Cardiac septum (tissue), 1 donor: ENCODE data around the gene ZNF678. TPM values are rescaled to one million over a fixed set of nuclear protein-coding genes. Genes with fewer than 3 reads are reported as not detected.
"Not testable (repeated sequence)": the region's sequence is repeated elsewhere in the genome, so short reads cannot be mapped to it uniquely, and the experiment has no call there.

Experiments used
- DNase-seq: peaks from one replicate; pipeline ENCODE4 v3.0.0-alpha.2; 2020; ENCODE audit warnings: low spot score
- intact Hi-C: fragments of 100-400 bp; cut with DNase I; formaldehyde crosslinking; loops from one replicate; pipeline ENCODE4 v1.14.0; 2022
- total RNA-seq: library from RNA; stranded (reverse); fragmentation: NEBNext Ultra II Directional; extraction: Animal tissue kit (Norgen Biotek cat#: 25700); gene quantifications from one replicate; pipeline ENCODE4 v1.2.1, GENCODE V29; 2021
- donor health status: DM: no; HTN: no; CAD: no.

Gene ZNF678
- total RNA-seq, 1 donor from 2014 or later = 4.5 TPM

DNA sequence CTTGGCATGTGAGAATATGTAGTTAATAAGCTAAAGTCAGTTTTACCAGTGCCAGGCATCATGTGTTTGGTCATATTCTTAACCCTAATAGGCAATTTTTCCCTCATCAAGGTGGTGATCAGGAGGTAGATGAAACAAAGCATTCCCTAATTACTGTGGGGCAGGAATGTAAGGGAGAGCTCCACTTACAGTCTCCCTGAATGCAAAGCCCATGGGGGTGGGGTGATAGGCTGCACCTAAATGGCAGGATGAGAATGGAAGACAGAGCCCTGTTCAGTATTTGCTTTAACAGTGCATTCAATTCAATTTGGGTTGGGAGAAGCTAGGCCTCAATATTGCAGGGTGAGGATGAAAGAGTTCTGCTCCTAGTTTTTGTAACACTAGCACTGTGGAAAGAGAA lies 23.4 kb downstream of the ZNF678 start:
- intact Hi-C loops = no loop called here
- no peak for DNase-seq

DNA sequence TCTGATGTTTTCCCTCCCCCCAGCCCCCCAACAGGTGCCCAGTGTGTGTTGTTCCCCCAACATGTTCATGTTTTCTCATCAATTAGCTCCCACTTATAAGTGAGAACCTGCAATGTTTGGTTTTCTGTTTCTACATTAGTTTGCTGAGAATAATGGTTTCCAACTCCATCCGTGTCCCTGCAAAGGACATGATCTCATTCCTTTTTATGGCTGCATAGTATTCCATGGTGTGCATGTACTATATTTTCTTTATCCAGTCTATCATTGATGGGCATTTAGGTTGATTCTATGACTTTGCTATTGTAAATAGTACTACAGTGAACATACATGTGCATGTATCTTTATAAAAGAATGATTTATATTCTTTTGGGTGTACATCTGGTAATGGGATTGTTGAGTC lies 24.6 kb downstream of the ZNF678 start:
- intact Hi-C loops = no loop called here
- DNase-seq = no peak

DNA sequence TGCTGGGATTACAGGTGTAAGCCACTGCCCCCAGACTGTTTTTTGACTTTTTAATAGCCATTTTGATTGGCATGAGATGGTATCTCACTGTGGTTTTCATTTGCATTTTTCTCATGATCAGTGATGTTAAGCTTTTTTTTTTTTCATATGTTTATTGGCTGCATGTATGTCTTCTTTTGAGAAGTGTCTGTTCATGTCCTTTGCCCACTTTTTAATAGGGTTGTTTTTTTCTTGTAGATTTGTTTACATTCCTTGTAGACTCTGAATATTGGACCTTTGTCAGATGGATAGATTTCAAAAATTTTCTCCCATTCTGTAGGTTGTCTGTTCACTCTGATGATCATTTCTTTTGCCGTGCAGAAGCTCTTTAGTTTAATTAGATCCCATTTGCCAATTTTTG lies 25.4 kb downstream of the ZNF678 start:
- intact Hi-C loops, DNase-seq: not testable (repeated sequence)

DNA sequence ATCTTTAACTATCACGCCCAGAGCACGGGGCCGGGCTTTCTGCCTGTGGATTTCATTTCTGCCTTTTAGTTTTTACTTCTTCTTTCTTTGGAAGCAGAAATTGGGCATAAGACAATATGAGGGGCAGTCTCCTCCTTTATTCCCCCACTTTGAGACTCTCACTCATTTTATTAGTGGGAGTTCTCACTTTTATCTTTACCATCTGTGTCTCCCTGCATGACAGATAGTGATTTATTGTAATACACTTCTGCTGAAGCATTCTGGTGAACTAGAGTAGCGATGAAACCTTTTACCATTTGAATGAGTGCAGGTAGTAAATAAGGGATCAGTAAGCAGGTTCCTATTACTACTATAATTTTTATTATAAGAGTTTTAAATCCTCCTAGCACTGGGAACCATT lies 26.4 kb downstream of the ZNF678 start:
- DNase-seq, intact Hi-C loops: not testable (repeated sequence)

DNA sequence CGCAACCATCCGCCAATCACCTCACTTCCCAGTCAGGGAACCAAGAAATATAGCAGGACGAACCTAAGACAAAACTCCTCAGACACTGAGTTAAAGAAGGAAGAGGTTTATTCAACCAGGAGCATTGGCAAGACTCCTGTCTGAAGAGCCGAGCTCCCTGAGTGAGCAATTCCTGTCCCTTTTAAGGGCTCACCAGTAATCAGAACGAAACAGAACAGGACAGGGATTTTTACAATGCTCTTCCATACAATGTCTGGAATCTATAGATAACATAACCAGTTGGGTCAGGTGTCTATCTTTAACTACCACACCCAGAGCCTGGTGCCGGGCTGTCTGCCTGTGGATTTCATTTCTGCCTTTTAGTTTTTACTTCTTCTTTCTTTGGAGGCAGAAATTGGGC lies 32.9 kb downstream of the ZNF678 start:
- intact Hi-C loops, DNase-seq: not testable (repeated sequence)

DNA sequence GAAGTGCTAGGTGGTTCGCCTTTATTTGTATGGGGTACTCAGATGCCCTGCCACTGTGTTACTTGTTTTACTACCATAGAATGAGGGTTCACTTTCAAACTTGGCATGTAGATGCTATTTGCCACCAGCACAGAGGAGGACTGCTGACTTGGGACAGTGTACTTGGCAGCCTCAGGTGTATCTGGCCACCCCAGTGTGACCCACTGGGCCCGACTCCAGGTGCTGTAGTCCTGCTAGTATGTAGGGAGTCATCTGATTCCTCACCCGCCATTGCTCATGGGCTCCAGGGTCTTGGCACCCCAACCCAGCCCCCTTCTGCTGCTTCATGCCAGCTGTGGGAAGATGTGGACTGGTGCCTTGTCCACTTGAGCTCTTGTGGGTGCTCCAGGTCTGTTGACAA lies 40.0 kb downstream of the ZNF678 start:
- intact Hi-C loops = no loop called here
- no peak for DNase-seq

DNA sequence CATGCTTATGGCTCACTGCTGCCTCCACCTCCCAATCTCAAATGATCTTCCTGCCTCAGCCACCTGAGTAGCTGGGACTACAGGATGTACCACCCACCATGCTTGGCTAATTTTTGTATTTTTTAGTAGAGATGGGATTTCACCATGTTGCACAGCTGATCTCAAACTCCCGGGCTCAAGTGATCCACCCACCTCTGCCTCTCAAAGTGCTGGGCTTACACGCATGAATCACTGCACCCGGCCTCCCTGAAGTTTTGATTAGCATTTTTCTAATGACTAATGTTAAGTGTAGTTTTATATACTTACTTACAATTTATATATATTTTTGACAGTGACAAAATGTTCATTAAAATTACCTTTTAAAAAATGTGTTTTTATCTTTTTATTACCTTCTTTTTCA lies 41.1 kb downstream of the ZNF678 start:
- intact Hi-C loops = no loop called here
- DNase-seq = no peak

DNA sequence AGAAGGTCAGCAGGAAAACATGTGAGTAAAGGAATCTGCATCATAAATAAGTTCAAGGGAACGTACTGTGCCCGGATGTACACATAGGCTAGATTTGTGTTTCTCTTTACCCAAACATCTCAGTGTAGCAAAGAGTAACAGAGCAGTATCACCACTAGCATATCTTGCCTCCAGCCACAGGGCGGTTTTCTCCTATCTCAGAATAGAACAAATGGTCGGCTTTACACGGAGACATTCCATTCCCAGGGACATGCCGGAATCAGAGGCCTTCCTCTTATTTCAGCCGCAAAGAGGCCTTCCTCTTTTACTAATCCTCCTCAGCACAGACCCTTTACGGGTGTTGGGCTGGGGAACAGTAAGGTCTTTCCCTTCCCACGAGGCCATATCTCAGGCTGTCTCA lies 42.9 kb downstream of the ZNF678 start:
- intact Hi-C loops, DNase-seq: not testable (repeated sequence)

DNA sequence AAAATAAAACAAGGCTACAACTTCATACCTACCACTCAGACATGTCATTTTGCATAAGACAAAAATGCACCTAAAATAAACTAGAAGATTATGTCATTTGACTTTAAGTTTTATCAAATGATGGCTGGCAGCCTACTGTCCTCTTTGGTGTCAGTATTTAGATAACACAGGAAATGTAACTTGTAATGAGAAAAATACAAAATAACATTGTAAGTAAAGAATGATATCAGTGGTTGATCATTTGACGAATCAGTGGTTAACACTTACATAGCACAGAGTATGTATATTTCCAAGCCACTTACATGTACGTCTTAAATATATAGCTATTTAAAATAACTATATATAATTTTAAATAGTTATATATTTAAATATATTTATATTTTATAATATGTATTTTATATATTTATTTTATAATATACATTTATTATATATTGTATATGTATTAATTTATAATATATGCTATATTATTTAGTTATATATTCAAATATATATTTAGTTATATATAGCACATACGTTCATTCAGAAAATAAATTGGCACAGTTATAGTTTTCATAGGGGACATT lies 44.1 kb downstream of the ZNF678 start:
- no peak for DNase-seq
- intact Hi-C loops = no loop called here

DNA sequence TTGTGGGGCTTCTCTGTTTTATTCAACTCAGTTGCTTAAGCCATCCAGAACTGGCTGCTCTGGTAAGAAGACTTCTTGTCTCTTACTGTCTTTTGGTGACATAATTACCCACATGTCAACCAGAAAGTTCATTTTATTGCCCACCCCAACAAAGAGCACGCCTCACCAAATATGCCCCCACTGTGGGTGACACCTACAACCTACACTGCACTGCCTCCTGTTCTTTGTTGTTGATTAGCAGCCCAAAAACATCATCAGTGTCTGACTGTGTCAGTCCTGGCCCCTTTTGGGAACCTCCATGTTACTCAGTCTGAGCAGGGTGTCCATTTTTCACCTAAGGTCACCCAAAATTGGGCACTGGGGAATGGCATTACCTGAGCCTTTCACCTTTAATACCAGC lies 49.3 kb downstream of the ZNF678 start:
- no peak for DNase-seq
- intact Hi-C loops = no loop called here

DNA sequence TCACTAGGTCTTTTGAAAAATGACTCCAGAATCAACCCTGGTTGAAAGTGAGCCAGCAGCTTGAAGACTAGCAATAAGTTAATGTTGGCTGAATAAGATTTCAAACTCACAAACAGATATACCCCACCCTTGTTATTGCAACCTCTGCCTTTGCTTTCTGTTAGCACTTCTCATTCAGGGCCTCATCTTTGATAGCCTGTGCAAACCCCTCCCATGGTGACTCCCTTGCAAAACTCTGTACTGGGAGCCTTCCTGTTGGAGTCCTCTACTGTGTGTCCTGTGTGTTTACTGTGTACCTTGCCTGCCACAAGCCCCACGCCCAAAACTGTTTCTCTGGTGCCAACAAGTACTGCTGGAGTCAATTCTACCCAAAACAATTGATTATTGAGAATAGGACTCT lies 50.2 kb downstream of the ZNF678 start:
- DNase-seq = no peak
- intact Hi-C loops = no loop called here

DNA sequence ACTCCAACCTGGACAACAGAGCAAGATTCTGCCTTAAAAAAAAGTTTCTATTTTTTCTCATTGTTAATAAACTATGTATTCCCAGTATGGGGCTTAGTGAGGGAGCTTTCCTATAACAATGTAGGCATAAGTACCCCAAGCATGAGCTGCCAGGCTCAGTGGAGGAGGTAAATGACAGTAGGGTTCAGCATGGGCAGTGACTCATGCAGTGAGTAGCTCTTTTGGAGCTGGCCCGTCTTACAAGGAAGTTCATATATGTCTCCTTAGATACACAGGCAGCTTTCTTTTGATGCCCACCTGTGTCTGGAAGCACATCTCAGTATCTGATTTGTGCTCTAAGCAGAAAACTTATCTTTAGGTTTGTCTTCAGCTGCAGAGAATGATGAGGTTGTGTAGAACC lies 57.9 kb downstream of the ZNF678 start:
- no peak for DNase-seq
- intact Hi-C loops = no loop called here

DNA sequence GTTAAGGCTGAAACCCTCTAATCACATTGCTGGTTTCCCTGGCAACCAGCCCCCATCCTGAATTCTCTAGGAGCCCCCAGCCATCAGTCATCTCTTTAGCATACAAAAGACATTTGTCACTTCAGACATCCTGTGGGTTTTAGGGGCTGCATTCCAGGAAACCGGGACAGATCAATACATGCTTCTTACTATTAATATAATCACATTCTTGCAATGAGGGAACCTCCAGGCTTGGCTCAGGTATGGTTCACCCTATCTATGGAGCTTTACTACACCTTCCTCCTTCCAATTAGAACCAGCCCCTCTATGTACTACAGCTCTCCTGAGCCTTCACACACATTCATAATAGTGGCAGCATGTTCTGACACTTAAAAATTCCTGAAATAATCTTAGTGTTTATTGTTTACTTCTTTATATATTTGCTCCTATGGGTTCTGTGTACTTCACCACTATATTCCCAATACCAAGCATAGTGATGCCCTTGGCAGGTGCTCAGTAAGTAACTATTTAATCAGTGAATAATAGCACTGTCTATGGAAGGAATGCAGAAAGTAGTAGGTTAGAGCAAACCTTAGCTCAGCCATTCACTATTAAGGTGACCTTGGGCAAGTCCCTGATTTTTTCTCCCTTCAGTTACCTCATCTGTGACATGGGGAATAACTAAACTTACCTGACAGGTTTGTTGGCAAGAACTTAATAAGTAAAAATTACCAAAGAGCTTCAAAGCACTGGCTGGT lies 59.6 kb downstream of the ZNF678 start:
- no peak for DNase-seq
- intact Hi-C loops = no loop called here

DNA sequence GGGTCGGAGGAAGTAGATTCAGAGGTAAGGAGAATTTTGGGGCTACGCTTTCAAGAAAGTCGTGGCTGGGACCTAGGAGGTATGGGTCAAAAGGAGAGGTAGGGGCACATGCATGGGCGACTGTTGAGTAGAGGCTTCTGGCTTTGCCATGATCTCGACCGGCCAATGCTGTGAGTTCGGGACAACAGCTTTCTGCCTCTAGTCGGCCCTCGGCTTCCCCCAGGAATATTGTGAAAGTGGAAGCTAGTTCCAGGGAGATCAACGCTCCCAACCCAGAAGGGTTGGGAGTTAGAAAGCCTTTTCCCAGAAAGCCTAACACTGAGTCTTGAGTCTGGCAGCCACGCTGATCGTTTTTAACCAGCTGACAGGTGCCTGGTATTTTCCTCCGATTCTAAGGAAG lies 69.0 kb downstream of the ZNF678 start:
- DNase-seq = no peak
- intact Hi-C loops = no loop called here

DNA sequence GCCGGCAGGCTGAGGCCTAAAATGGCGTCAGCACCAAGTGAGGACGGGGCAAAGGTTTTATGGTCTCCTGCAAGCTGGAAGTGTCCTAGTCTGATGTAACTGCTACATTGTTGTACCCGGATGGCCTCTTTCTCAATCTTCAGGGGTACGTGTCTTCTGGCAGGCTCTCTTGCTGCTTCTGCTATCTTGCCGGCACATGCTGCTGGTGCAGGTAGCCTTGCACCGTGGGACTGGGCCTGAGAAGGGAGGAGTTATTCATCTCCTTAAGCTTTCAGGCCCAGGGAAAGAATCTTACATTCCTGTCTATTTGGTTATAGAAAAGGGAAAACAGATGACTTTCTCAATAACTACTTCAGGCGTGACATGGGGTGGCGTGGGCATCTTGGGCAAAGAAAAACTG lies 72.2 kb downstream of the ZNF678 start:
- intact Hi-C loops = no loop called here
- DNase-seq = no peak

DNA sequence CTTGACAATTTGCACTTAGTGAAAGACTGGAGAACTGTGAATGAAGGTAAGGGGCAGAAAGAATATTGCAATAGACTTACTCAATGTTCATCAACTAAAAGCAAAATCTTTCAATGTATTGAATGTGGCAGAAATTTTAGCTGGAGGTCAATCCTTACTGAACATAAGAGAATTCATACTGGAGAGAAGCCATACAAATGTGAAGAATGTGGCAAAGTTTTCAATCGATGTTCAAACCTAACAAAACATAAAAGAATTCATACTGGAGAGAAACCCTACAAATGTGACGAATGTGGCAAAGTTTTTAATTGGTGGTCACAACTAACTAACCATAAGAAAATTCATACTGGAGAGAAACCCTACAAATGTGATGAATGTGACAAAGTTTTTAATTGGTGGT lies 91.1 kb downstream of the ZNF678 start:
- no peak for DNase-seq
- intact Hi-C loops = no loop called here

DNA sequence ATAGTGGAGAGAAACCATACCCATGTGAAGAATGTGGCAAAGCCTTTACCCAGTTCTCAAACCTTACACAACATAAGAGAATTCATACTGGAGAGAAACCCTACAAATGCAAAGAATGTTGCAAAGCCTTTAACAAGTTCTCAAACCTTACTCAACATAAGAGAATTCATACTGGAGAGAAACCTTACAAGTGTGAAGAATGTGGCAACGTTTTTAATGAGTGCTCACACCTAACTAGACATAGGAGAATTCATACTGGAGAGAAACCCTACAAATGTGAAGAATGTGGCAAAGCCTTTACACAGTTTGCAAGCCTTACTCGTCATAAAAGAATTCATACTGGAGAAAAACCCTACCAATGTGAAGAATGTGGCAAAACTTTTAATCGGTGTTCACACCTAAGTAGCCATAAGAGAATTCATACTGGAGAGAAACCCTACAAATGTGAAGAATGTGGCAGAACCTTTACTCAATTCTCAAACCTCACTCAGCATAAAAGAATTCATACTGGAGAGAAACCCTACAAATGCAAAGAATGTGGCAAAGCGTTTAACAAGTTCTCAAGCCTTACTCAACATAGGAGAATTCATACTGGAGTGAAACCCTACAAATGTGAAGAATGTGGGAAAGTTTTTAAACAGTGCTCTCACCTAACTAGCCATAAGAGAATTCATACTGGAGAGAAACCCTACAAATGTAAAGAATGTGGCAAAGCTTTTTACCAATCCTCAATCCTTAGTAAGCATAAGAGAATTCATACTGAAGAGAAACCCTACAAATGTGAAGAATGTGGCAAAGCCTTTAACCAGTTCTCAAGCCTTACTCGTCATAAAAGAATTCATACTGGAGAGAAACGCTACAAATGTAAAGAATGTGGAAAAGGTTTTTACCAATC lies 91.7 kb downstream of the ZNF678 start:
- intact Hi-C loops = no loop called here
- DNase-seq = no peak

DNA sequence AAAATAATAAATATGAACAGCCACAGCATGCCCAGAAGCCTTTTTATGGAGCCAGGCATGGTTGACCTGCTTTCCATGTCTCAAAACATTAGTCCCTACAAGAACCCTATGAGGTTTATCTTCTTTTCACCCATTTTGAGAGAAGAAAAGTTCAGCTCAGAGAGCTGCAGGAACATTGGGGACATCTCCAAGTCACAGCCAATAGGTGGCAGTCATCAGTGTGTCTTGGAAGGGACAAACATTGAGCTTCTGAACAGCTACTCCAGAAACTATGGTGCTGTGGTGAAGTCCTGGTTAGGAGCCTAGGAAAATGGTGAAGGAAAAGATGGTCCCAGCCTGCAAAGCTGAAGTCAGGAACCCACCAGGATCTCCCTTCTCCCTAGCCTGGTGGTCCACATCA lies 98.1 kb downstream of the ZNF678 start:
- no peak for DNase-seq
- intact Hi-C loops = no loop called here

DNA sequence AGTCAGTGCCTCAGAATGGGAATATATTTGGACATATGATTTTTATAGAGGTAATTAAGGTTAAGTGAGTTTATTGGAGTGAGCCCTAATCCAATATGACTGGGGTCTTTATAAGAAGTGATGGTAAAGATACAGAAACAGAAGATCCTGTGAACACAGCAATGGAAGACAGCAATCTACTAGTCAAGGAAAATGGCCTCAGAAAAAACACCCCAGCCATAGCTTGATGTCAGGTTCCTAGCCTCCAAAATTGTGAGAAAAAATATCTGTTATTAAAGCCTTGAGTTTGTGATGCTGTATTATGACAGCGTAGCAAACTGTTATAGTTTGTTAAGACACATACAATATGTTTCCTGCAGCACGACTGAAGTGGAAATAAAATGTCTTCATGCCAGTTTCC lies 99.6 kb downstream of the ZNF678 start:
- intact Hi-C loops = no loop called here

DNA sequence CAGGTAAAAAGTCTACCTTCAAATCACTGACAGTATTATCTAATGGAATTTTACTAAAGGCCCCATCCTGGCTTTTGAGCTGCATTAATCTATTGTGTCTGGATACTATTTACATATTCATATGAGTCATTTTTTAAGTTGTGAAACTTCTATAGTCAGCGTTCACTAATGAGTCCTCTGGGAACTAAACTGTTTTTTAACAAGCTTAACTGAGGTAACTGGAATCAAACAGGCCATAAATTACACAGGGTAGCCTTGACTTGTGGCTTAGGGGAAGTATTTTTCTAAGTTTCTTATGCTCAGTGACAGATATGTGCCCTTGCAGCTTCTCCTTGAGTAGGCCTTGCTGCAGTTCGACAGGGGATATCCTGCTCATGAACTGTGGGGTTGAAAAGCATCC lies 102.9 kb downstream of the ZNF678 start:
- intact Hi-C loops = no loop called here
- no peak for DNase-seq

More for the DNA sequence above, 99.6 kb downstream of the ZNF678 start:
- DNase-seq = no peak

DNA sequence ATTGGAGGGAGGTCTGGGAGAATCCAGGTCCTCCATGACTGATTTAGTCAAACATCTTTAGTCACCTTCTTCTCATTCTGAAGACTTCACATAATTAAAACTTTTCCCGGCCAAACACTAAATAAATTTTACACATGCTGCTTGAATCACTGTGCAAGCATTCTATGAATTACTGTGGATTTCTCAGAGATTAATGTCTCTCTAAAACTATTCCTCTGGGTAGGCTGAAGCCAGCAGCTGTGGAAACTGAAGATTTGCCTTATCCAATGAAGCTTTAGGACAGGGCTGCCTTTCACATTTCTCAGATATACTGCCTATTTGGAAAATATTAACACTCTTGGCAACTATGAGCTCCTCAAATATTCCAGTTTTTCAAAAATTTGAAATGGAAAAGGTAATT lies 110.1 kb downstream of the ZNF678 start:
- no peak for DNase-seq
- intact Hi-C loops = no loop called here
